Muscle of back (tissue), 11 donors: ENCODE data around the gene DOCK3. TPM values are rescaled to one million over a fixed set of nuclear protein-coding genes. Genes with fewer than 3 reads are reported as not detected.
"Not testable (repeated sequence)": the region's sequence is repeated elsewhere in the genome, so short reads cannot be mapped to it uniquely, and the experiment has no call there.

Experiments used
- DNase-seq, 3 donors: peaks; one replicate each; pipeline versions ENCODE4 v3.0.0 to v3.0.0-alpha.2; 2013
- polyA plus RNA-seq, 10 donors: library from polyadenylated mRNA; unstranded; fragments of 120-200 nt; gene quantifications; one replicate each; pipeline ENCODE4 v1.2.1, GENCODE V29; 2013; ENCODE audit not compliant: insufficient read length in 10 of 10

Gene DOCK3
- polyA plus RNA-seq, 10 donors, result 0.07 to 0.76 (median 0.22) TPM

- no peak for DNase-seq
Observed at GRCh38 chr3:51358981-51359380, 684.3 kb downstream of the DOCK3 start.

GRCh38 chr3:51360806-51361205, 686.1 kb downstream of the DOCK3 start:
- no peak for DNase-seq

GRCh38 chr3:51361746-51362145, 687.0 kb downstream of the DOCK3 start:
- no peak for DNase-seq

GRCh38 chr3:51362476-51362875, 687.7 kb downstream of the DOCK3 start:
- no peak for DNase-seq

GRCh38 chr3:51368276-51368675, 693.5 kb downstream of the DOCK3 start:
- DNase-seq, result not testable (repeated sequence)

- DNase-seq, result peak in 2 of 3 donors; percentile 43 to 65
Observed at GRCh38 chr3:51371943-51372557, 697.3 kb downstream of the DOCK3 start.

GRCh38 chr3:51373658-51374421, 699.1 kb downstream of the DOCK3 start:
- DNase-seq, result no peak

GRCh38 chr3:51374456-51374855, 699.7 kb downstream of the DOCK3 start:
- DNase-seq, result no peak

GRCh38 chr3:51375136-51375535, 700.4 kb downstream of the DOCK3 start:
- DNase-seq, result no peak

GRCh38 chr3:51375571-51375970, 700.8 kb downstream of the DOCK3 start:
- DNase-seq, result no peak

- no peak for DNase-seq
Observed at GRCh38 chr3:51378065-51378464, 703.3 kb downstream of the DOCK3 start.

GRCh38 chr3:51378726-51379125, 704.0 kb downstream of the DOCK3 start:
- no peak for DNase-seq

GRCh38 chr3:51379301-51379700, 704.6 kb downstream of the DOCK3 start:
- DNase-seq, result peak in 1 of 3 donors; percentile 32

GRCh38 chr3:51379746-51380455, 705.2 kb downstream of the DOCK3 start:
- DNase-seq, result no peak

- no peak for DNase-seq
Observed at GRCh38 chr3:51380601-51381332, 706.0 kb downstream of the DOCK3 start.

- DNase-seq, result no peak
Observed at GRCh38 chr3:51381333-51381705, 706.6 kb downstream of the DOCK3 start.

- no peak for DNase-seq
Observed at GRCh38 chr3:51382076-51382745, 707.5 kb downstream of the DOCK3 start.

- no peak for DNase-seq
Observed at GRCh38 chr3:51382947-51383578, 708.3 kb downstream of the DOCK3 start.

GRCh38 chr3:51384055-51384725, 709.5 kb downstream of the DOCK3 start:
- no peak for DNase-seq

GRCh38 chr3:51384726-51385473, 710.2 kb downstream of the DOCK3 start, which contains the start of gene MANF:
Gene MANF, plus strand, starts transcription at chr3:51385291. Its CDS starts 52 bp downstream, at chr3:51385343.
- peak; percentile 98 to 99 (median 98) for DNase-seq
